GM21529 (cell line): ENCODE measurements around the gene ELMO2.

Experiments
- ATAC-seq: cut with Tn5 transposase; IDR thresholded peaks from one replicate; pipeline ENCODE4 v1.9.1; 2021; ENCODE audit not compliant: unreplicated experiment

The ELMO2 gene, protein sequence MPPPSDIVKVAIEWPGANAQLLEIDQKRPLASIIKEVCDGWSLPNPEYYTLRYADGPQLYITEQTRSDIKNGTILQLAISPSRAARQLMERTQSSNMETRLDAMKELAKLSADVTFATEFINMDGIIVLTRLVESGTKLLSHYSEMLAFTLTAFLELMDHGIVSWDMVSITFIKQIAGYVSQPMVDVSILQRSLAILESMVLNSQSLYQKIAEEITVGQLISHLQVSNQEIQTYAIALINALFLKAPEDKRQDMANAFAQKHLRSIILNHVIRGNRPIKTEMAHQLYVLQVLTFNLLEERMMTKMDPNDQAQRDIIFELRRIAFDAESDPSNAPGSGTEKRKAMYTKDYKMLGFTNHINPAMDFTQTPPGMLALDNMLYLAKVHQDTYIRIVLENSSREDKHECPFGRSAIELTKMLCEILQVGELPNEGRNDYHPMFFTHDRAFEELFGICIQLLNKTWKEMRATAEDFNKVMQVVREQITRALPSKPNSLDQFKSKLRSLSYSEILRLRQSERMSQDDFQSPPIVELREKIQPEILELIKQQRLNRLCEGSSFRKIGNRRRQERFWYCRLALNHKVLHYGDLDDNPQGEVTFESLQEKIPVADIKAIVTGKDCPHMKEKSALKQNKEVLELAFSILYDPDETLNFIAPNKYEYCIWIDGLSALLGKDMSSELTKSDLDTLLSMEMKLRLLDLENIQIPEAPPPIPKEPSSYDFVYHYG

GRCh38 chr20:46406200-46406985 is at the start of gene ELMO2:
TSS of gene ELMO2 (minus strand) at chr20:46406615. CDS start at chr20:46394482, 12,133 bp downstream.
- peak; percentile 84 for ATAC-seq

- no peak for ATAC-seq
These were observed 49.3 kb upstream of the ELMO2 start for GRCh38 chr20:46455729-46456128.

GRCh38 chr20:46446851-46447250 is 40.4 kb upstream of the ELMO2 start:
- ATAC-seq, result no peak

DNA sequence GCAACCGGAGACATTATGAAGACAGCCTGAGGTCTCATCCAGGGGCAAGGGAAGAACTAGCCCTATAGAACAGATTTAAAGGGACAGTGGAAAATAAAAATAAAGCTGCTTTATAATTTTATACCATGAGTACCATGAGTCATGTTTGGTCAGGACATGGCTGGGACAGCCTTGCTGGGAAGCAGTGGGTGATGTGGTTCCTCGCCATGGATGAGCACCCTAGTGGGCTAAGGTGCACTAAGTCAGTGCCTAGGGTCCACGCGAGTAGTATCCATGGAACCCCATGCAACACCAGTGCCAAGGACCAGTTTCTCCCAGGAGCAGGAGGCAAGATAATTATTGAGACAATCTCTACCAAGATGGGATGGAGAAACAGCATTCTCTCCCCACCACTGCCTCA is 33.4 kb upstream of the ELMO2 start:
- no peak for ATAC-seq

DNA sequence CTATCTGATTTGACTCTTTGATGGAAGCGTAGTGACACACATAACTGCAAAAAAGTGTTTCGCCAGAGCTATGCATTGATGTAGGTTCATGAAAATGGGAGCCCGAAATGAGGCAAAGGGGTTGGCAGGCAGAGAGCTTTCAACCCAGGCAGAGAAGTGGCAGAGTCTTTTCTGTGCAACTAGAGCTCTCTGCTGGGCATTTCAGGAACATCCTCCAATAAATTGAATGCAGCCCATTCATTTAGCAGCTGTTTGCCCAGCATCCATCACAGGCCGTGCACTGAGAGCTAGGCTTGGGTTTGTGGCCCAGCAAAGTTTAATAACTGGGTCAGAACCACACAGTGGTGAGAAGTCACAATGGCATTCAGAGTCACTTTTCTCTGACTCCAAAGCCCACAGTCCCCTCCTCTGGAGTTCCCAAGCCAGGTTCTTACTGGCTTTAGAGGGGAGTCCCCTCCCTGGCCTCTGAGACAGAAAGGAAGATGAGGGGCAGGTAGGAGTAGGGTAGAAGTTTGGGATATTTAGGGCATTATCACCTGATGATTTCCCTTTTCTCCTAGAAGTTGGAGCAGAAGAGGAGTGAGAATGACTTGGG is 31.8 kb upstream of the ELMO2 start:
- no peak for ATAC-seq

DNA sequence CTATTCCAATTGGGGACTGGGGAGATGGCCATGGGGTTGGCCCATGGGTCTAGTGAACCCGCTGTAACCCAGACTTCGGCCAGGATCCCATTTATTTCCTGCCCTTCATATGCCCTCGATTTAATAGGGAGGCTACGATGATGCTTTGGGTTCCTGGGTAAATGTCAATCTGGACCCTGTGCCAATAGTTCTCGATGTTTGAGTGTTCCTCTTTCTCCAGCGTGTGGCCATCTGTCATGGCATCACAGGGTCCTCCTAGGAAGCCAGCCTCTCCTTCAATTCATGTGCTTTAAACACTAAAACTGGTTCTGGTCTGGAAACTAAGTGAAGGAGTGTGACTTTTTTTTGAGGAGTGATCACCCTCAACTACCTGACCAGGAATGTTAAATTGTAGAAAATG is 28.7 kb upstream of the ELMO2 start:
- ATAC-seq, result no peak

- no peak for ATAC-seq
These were observed 28.2 kb upstream of the ELMO2 start for GRCh38 chr20:46434597-46434996.

DNA sequence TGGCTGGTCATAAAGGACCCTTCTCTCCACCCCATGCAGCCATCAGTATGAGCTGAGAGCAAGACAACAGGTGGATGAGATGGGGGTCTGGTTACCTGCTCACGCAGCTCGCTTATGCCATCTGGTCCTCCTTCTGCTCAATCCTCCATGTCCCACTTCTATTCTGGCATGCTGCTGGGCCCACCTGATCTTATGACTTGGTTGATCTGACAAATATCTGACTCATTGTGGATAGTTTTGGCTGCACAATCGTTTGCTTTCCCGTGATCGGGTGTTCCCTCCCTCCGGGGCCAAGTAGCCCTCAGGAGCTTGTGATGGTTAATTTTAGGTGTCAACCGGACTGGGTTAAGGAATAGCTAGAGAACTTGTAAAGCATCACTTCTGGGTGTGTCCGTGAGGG is 26.6 kb upstream of the ELMO2 start:
- ATAC-seq, result no peak

DNA sequence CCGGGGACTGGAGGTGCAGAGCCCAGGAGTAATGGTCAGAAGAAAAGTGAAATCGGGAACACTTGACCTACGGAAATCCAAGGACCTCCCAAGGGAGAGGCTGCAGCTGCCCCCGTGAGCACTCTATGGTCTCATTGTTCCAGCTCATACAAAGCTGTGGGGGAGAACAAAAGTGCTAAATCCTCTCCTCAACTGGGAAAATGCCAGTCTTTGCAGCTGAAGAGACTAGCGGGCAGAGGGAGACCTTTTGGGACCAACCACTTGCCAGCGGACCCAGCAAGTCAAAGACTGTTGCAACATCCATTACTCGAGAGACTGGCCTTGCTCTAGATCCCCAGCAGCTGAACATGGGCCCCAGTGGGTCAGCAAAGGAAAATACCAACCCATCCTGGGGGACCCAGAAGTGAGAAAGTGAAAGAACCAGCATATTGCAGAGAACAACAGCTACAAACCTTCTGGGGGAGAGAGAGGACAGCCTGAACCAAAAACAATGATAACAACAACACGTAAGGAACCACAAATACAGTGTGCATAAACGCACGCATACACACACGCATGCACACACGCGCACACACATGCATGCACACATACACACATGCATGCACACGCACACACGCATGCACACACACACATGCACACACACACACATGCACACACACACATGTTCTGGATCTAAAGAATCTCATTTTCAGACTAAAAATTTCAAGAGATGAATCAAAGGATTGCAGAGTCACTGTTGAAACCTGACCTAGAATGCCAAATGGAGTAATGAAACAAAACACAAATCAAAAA is 24.7 kb upstream of the ELMO2 start:
- ATAC-seq, result no peak

DNA sequence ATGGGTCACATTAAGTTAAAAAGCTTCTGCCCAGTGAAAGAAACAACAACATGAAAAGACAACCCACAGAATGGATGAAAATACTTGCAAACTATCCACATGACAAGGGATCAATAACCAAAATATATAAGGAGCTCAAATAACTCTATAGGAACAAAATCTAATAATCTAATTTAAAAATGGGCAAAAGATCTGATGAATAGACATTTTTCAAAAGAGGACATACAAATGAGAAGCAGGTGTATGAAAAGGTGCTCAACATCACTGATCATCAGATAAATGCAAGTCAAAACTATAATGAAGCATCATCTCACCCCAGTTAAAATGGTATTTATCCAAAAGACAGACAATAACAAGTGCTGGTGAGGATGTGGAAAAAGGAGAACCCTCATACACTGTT is 21.0 kb upstream of the ELMO2 start:
- no peak for ATAC-seq

DNA sequence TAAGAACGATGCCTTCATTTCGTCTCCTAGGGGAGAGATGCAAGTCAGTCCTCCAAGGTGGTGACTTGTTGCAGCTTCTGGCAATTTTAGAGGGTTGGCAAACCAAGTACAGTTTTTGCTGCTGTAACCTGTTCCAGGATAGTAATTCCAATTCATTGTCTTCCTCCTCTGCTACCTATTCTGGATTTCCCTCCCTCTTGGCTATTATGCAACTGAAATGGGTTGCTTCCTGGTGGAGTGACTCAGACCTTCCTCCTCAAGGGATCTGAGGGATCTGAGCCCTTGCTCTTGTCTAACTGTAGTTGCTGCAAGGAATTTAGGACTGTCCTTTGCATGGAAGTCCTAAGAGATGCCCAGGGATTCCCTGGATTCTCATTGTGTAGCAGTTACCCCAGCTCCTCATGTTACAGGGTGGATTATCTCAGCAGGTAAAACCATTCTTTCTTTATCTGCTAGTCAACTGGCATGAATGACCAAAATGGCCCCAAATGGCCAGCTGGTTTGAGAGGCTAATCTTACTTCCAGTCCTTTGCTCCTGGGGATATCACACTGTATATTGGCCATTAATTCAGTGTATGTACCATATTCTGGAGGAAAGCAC is 17.6 kb upstream of the ELMO2 start:
- no peak for ATAC-seq

DNA sequence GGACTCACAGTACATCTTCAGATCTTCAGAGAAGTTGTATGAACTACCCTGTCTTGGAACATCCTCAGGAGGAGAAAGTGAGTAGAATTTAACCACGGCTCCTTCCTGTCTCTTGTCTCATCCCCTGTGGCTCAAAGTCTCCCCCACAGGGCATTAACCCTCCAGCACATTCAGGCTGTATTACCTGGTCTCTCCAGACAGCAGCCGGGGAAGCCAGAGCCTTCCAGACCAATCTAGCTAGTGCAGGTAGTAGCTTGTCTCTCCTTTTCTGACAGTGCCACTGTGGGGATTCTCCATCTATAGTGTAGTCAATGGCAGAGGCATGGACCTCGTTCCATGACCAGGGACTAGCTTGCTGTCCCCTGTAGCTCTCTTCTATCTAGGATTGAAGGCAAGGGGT is 16.9 kb upstream of the ELMO2 start:
- ATAC-seq, result no peak

DNA sequence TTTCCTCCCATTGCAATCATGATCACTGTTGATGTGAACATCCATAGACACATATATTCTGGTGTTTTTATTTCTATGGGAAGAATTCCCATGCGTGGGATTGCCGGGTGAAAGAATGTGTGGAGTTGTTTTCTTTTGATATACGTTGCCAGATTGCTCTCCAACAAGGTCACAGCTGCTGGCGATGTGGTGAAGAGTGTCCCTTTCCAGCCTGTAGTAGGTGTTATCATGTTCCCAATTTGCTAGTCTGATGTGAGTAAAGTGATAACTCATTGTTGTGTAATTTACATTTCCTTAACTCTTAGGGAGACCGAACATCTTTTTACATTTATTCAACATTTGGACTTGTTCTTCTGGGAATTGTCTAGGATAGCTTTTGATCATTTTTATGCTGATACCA is 14.5 kb upstream of the ELMO2 start:
- ATAC-seq, result no peak

GRCh38 chr20:46419882-46420281 is 13.5 kb upstream of the ELMO2 start:
- no peak for ATAC-seq

- ATAC-seq, result no peak
These were observed 10.4 kb upstream of the ELMO2 start for GRCh38 chr20:46416839-46417238.

GRCh38 chr20:46416421-46416820 is 10.0 kb upstream of the ELMO2 start:
- no peak for ATAC-seq

DNA sequence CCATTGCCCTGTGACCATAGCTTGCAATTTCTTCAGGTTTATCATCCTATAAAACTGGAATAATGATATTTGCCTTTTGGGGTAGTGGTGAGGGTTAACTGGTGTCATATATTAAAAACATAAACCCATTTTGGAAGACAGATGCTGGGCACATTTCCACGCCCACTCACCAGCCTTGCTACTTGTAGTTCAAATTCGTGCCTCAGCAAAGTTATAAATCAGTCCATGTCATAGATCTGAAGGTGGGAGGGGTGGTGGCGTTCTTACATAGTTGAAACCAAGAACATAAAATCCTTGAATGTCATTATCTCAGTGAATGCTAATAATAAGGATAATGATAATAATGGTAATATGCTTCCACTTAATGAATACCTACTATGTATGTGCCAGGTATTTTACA is 9.4 kb upstream of the ELMO2 start:
- ATAC-seq, result no peak

DNA sequence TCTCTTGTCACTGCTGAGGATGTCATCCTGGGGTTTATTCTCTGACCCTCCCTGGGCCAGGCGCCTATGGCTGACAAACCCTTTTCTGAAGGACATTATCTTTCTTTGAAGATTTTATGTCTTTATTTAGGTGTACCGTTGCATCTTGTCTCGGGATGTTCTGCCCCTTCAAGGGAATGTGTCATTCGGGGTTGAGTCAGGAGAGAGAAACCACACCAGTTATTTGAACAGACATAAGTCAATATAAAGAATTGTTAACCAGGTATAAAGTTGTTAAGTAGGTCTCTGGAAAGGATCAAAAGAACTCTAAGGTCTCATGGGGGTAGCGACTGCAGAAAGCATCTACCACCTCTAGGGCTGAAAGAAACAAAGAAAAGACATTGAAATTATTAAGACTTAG is 8.2 kb upstream of the ELMO2 start:
- ATAC-seq, result no peak

DNA sequence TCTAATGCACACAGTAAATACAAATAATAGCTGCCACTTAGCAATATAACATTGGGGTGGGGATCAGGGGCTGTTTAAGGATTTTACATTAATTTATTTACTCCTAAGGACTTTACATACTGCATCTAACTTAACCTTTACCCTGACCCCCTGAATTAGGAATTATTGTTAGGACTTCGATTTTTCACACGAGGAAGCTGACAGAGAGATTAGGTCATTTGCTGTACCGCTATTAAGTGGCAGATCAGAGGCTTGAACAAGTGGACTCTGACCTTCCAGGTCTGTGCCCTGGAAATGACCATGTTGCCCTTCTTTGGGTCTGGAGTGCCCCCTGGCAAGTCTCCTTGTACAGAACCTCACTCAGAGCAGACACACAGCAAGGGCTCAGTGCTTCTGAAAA is 5.2 kb upstream of the ELMO2 start:
- no peak for ATAC-seq

DNA sequence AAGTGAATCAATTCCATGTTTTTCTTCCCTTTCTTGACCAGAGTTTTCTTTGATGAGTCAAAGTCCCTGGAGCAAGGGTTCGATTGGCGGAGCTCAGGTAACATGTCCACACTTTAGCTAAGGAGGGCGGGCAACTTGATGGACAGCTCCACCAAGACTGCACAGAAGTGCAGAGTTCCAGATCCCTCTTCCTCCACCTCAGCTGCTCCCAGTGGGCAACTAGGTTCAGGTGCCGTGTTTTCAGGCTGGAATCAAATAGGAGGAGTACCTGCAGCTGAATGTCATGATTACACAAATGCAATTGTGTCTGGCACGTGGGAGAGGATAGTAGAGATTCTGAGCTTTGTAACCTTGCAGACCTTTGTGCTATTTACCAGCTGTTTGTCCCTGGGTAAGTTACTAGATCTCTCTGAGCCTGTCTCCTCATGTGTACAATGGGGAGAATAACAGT is 1.9 kb upstream of the ELMO2 start:
- ATAC-seq, result no peak
